Sigmoid colon (tissue), 4 donors: ENCODE data around the gene S100A1.
"Not testable (repeated sequence)": the region's sequence is repeated elsewhere in the genome, so short reads cannot be mapped to it uniquely, and the experiment has no call there.

Experiments
- CTCF ChIP-seq, 4 experiments: fragments of 450-650 bp in 3 of 4; fragments of 200-600 bp in 1 of 4; IDR thresholded peaks; one replicate each; pipeline ENCODE4 v1.5.1; 2016 to 2019; ENCODE audit warnings: antibody characterized with exemption in 4 of 4, mild to moderate bottlenecking in 3 of 4, moderate library complexity in 2 of 4
- POLR2AphosphoS5 ChIP-seq, 4 donors: sonication (generic); formaldehyde crosslinking; IDR thresholded peaks; one replicate each; pipeline ENCODE4 v1.6.1; 2017; ENCODE audit warnings: antibody characterized with exemption in 4 of 4

GRCh38 chr1:153640213-153640612 lies 12.0 kb downstream of the S100A1 start:
- TF ChIP-seq CTCF, POLR2AphosphoS5 (IDR thresholded peaks at IDR 0.05): not testable (repeated sequence)
